Ishikawa (cell line): ENCODE results near the gene TPD52L1.

Source experiments
- MAX ChIP-seq: IDR thresholded peaks from 2 replicates; pipeline ENCODE4 v1.6.1; 2012
- RAD21 ChIP-seq: IDR thresholded peaks from 2 replicates; pipeline ENCODE4 v1.6.1; 2012; ENCODE audit warnings: low read depth
- TEAD4 ChIP-seq: IDR thresholded peaks from 2 replicates; pipeline ENCODE4 v1.6.1; 2012
- USF1 ChIP-seq: IDR thresholded peaks from 2 replicates; pipeline ENCODE4 v1.6.1; 2012
- YY1 ChIP-seq: IDR thresholded peaks from 2 replicates; pipeline ENCODE4 v1.6.1; 2012; ENCODE audit warnings: low read depth

GRCh38 chr6:125307150-125307838, 153.7 kb downstream of the TPD52L1 start:
- no peak for TF ChIP-seq RAD21
- TF ChIP-seq YY1, result no peak
- no peak for TF ChIP-seq TEAD4
- no peak for TF ChIP-seq USF1
- no peak for TF ChIP-seq MAX
